Hepatic stellate cell (primary cell): ENCODE results near the gene KRTAP16-1.

Source experiments
- DNase-seq: peaks from one replicate; pipeline ENCODE4 v3.0.0; 2011; ENCODE audit warnings: low spot score

Gene KRTAP16-1

GRCh38 chr17:41329279-41329948, 20.3 kb upstream of the KRTAP16-1 start:
- peak; percentile 78 for DNase-seq

- no peak for DNase-seq
Measured at GRCh38 chr17:41328207-41328606, 19.1 kb upstream of the KRTAP16-1 start.

- DNase-seq, result no peak
Measured at GRCh38 chr17:41327411-41328120, 18.5 kb upstream of the KRTAP16-1 start.

GRCh38 chr17:41326173-41327145, 17.4 kb upstream of the KRTAP16-1 start:
- DNase-seq, result no peak

DNA sequence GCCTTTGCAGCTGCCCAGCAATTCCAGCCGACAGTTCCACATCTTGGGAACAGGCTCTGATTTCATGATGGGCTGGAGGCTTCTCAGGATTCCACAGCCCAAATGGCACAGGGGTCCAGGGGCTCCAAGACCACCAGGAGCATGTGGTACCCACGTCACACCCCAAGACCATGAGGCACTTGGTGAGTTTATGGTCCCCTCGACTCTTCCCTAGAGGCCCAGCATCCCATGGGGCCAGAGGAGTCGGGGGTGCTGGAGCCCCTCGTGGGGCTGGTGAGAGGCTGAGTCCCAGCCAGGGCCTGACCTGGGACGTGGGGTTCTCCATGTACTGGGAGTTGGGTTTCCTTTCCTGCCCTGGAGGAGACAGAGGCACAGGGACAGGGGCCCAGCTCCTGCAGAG, 16.5 kb upstream of the KRTAP16-1 start:
- DNase-seq, result no peak

DNA sequence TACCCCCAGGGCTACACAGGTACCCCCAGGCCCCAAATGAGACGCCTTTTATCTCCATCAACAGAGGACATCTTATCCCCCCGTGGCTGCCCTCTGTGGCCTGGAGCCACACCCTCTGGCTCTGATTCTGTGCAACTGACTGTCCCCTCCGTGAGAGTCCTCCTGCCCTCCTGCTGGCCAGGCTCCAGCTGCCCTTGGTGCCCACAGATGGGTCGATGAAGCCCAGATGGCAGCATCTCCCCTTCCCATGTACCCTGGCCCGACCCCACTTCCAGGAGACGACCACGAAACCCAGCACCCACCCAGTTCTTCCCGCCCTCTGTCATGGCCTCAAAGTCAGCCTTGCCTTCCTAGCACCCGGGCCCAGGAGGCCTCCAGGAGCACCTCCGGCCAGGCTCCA, 16.0 kb upstream of the KRTAP16-1 start:
- no peak for DNase-seq

- DNase-seq, result no peak
Measured at GRCh38 chr17:41324180-41325075, 15.3 kb upstream of the KRTAP16-1 start.

DNA sequence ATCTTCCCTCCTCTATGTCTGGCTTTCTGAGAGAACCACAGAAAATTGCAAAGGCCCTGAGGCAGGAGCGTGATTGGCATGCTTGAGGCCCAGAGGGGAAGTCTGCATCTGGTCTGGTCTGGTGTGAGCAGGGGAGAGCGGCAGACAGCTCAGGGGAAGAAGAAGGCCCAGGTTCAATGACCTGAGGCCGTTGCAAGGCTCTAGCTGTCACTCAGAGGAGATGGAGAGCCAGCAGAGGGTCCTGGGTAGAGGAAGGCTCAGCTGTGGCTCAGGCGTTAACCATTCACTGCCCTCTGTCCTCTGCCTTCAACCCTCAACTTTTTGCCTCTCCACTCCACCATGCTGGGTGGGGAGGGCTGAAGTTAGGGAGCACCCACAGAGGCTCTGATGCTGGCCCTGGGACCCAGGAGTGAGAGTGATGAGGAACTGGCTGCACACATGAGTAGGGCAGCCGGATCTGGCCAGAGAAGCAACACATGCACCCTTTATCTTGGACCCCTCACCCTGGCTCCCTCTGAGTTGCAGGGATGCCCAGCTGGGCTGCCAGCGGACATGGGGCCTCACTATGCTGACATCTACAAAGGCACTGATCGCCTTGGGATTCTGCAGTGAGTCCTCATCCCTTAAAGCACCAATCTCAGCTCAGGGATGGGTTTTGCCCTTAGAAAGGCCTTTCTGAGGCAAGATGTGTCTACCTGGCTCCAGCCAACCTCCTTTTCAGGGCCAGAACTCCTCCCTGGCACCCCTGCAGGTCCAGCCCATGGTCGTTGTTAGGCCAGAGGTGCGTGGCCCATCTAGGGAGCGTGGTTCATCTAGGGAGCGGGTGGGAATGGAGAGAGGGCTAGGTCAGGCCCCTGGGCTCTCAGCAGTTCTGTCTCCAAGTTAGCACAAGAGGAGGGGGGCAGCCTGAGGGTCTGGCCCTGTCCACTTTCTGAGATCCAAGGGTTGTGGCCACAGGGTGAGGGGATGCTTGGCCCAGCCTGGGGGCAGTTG, 14.1 kb upstream of the KRTAP16-1 start:
- DNase-seq, result no peak

DNA sequence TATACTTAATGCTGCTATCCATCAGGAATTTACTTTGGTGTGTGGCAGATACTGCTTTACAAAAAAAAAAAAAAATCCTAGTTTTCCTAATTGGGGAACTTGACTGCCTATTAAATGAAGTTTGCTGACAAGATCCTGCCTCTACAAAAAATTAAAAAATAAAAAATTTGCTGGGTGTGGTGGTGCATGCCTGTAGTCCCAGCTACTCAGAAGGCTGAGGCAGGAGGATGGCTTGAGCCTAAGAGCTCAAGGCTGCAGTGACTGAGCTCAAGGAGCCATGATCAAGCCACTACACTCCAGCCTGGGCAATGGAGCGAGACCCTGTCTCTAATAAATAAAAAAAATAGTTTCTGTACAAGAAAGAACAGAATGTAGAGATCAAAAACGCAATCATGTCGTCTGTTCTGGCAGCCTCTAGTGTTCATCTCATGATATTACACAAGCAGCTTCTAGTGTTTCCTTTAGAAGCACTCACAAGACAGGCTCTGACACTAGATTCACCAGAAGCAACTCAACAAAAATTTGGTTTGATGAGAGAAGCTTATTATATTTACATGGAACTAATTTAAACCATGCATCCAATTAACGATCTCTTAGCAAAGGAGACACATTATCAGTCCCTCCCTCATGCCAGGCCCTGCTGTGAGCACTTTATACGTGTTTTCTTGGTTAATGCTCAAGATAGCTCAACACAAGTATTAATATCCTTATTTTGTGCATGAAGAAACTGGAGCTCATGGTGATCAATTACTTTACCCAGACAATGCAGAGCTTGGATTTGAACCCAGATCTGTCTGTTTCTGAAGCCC, 13.2 kb upstream of the KRTAP16-1 start:
- DNase-seq, result peak; percentile 62

GRCh38 chr17:41318231-41318630, 9.1 kb upstream of the KRTAP16-1 start:
- DNase-seq, result no peak

- no peak for DNase-seq
Measured at GRCh38 chr17:41315814-41316445, 6.8 kb upstream of the KRTAP16-1 start.

DNA sequence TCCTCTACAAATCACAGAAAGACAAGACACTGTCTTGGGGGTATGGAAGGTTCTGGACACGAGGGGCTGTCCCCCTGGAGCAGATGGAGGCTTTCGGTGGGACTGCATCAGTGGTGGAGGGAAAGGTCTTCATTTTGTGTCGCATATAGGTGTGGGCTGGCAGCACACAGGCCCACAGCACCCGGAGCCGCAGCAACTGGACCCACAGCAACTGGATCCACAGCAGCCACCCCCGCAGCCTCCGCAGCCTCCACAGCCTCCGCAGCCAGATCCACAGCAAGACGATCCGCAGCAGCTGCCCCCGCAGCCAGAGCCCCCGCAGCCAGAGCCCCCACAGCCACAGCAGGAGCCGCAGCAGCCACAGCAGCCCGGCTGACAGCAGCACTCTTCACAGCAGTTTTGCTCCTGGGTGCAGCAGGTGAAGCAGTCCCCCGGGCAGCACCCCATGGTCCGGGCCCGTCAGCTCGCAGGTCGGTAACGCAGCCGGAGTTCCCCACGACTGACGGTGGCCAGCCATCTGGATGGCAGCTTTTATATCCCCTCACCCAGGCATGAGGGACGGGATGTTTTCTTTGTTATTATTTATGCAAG, 6.2 kb upstream of the KRTAP16-1 start, which contains the start of gene KRTAP17-1:
KRTAP17-1 (minus strand) TSS at position 507 of the 591 bp plus-strand sequence; CDS start at position 447, 60 bp downstream.
- DNase-seq, result no peak

DNA sequence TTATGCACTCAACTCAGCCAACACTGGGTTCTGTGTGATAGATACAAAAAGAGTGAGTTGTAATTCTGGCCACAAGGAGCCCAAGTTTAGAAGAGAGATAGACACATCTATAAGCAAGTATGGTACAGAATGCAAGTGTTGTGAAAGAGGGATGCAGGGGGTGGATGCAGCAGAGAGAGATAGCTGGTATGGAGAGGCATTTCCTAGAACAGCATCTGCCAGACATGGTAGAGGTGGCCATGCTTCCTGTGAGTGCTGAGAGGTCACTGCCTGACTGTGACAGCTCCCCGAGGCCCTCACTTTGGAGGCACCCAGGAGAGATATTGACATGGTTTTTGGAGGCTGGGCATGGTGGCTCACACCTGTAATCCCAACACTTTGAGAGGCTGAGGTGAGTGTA, 2.0 kb upstream of the KRTAP16-1 start:
- DNase-seq, result no peak

GRCh38 chr17:41308251-41308917, 725 bp downstream of the KRTAP16-1 start:
- no peak for DNase-seq

GRCh38 chr17:41307647-41308046, 1.5 kb downstream of the KRTAP16-1 start:
- DNase-seq, result no peak

GRCh38 chr17:41304091-41304490, 5.0 kb downstream of the KRTAP16-1 start:
- no peak for DNase-seq

DNA sequence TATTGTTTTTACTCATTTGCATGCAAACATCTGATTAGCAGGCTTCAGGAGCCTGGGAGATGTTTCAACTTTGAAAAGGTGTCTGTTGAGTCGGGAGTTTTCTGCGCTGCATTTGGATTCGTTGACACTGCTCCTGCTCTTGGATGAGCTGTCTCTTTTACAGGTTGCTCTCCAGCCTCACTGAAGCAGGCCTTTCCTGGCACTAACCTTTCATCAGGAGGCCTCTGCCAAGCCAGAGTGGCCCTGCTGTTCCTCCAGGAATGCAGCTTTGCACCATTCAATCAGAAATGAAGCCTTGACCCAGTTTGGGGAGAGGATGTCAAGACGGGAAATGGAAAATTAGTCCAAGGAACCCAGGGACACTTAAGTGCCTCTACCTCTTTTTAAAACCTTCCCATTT, 6.1 kb downstream of the KRTAP16-1 start:
- DNase-seq, result no peak
